IMR-90 (cell line): Measurements from ENCODE around the gene RAX2.

Source experiments
- CHD1 ChIP-seq: IDR thresholded peaks from 2 replicates; pipeline ENCODE4 v1.6.1; 2012; ENCODE audit warnings: low read depth, low read length, improper control_type of control experiment
- CTCF ChIP-seq: conservative IDR thresholded peaks from 2 replicates; pipeline ENCODE4 v1.5.1; 2012; ENCODE audit warnings: mild to moderate bottlenecking, low read depth, low read length, improper control_type of control experiment
- POLR2A ChIP-seq: IDR thresholded peaks from 2 replicates; pipeline ENCODE4 v1.6.1; 2012; ENCODE audit warnings: mild to moderate bottlenecking, low read depth, low read length

GRCh38 chr19:3719868-3720267 lies 52.2 kb downstream of the RAX2 start:
- TF ChIP-seq POLR2A = no peak
- TF ChIP-seq CTCF = no peak
- no peak for TF ChIP-seq CHD1
